Testis (tissue), 2 donors: ENCODE results near the gene NTSR2.

Experiments used
- POLR2A ChIP-seq: fragments of 450-650 bp; IDR thresholded peaks from one replicate; pipeline ENCODE4 v1.6.1; 2017; ENCODE audit warnings: antibody characterized with exemption, mild to moderate bottlenecking, moderate library complexity
- TF ChIP-seq, protein P1 (sequence below), 3 experiments: fragments of 450-650 bp in 2 of 3; fragments of 200-600 bp in 1 of 3; sonication (generic) in 1 of 3; IDR thresholded peaks; one replicate each; pipeline ENCODE4 v1.5.1; 2016 to 2019; ENCODE audit warnings: antibody characterized with exemption in 3 of 3, mild to moderate bottlenecking in 2 of 3, moderate library complexity in 1 of 3

DNA sequence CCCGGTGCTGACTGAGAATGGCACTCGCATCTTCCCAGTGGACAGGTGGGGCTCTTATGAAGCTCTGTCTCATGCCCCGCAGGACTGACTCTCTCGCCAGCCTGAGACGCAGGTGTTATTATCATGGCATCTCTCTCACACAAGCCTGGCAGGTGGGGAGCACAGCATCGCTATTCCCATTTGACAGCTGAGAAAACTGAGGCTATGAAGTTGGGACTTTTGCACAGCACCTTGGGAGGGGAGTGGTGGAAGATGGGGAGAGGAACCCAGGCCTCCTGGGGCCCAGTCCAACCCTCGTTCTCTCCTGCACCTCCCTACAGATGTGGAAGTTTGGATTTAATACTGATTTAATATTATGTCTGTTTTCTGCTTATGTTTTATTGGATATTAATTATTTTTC, 9.0 kb upstream of the NTSR2 start:
- TF ChIP-seq, protein P1, sequence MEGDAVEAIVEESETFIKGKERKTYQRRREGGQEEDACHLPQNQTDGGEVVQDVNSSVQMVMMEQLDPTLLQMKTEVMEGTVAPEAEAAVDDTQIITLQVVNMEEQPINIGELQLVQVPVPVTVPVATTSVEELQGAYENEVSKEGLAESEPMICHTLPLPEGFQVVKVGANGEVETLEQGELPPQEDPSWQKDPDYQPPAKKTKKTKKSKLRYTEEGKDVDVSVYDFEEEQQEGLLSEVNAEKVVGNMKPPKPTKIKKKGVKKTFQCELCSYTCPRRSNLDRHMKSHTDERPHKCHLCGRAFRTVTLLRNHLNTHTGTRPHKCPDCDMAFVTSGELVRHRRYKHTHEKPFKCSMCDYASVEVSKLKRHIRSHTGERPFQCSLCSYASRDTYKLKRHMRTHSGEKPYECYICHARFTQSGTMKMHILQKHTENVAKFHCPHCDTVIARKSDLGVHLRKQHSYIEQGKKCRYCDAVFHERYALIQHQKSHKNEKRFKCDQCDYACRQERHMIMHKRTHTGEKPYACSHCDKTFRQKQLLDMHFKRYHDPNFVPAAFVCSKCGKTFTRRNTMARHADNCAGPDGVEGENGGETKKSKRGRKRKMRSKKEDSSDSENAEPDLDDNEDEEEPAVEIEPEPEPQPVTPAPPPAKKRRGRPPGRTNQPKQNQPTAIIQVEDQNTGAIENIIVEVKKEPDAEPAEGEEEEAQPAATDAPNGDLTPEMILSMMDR (IDR thresholded peaks at IDR 0.05): no peak
- TF ChIP-seq POLR2A: no peak
